Fibroblast of skin of left biceps (primary cell): Measurements from ENCODE around the gene GDF15.
A peak's percentile ranks its signal among the peaks of the same experiment; 100 is the strongest.
"Not testable (repeated sequence)": the region's sequence is repeated elsewhere in the genome, so short reads cannot be mapped to it uniquely, and the experiment has no call there.

Source experiments
- DNase-seq, 2 experiments: peaks; one replicate each; pipeline ENCODE4 v3.0.0-alpha.2; 2013; ENCODE audit warnings: low read depth in 2 of 2

The GDF15 gene

GRCh38 chr19:18363787-18364186 is 22.2 kb upstream of the GDF15 start:
- no peak for DNase-seq

DNA sequence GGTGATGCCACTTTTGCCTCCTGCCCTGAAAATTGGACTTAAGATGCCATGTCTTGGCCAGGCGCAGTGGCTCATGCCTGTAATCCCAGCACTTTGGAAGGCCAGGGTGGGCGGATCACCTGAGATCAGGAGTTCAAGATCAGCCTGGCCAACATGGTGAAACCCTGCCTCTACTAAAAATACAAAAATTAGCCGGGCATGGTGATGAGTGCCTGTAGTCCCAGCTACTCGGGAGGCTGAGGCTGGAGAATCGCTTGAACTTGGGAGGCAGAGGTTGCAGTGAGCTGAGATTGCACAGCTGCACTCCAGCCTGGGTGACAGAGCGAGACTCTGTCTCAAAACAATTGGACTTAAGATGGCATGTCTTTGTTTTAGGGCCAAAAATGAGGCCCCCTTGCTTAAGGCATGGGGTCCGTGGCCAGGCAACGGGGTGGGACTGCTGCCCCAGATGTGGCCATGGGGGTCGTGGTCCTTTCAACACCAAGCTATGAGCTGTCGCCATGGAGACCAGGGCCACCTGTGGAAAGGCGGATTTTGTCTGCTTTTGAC is 21.6 kb upstream of the GDF15 start:
- DNase-seq = not testable (repeated sequence)

DNA sequence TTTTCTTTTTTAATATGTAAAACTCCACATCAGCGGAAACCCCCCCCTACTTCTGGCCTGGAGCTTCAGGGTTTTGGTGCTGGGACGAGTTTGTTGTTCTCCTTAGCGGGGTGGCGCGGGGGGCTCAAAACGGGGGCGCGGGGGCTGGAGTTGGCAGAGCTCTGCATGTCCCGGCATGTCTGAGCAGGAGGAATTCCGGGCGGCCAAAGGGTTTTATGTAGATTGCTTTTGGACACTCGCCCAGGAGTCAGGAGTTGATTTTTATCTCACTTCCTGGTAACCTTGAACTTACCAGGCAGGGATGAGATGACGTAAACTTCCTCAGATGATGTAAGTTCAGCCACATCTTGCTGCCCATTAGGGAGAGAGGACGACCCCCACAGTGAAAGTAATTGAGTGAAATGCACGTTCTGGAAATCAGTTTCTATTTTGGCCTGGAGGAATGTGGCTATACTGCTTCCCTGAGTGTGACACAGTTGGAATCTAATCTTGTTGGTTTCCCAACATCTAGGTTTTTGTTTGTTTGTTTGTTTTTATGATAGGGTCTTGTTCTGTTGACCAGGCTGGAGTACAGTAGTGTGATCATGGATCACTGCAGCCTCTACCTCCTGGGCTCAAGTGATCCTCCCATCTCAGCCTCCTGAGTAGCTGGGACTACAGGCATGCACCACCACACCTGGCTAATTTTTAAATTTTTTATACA is 21.0 kb upstream of the GDF15 start:
- DNase-seq = peak; percentile 97

DNA sequence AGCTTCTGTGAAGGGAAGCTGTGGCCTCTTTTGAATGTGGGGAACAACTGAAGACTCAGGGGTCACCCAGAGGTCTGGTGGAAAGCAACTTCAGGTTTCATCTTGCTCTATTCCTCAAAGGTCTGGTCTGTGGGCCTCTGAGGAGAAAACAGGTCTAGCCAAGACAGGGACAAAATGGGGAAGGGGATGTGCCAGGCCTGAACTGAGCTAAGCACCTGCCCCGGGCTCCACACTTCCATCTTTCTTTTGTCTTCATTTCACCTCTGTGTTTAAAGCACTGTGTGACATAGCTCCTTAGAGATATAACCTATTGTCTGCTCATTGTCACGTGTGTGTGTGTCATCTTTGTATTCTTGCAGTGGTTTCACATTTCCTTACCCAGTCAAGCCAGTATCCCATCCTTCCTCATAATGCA is 19.9 kb upstream of the GDF15 start:
- no peak for DNase-seq

DNA sequence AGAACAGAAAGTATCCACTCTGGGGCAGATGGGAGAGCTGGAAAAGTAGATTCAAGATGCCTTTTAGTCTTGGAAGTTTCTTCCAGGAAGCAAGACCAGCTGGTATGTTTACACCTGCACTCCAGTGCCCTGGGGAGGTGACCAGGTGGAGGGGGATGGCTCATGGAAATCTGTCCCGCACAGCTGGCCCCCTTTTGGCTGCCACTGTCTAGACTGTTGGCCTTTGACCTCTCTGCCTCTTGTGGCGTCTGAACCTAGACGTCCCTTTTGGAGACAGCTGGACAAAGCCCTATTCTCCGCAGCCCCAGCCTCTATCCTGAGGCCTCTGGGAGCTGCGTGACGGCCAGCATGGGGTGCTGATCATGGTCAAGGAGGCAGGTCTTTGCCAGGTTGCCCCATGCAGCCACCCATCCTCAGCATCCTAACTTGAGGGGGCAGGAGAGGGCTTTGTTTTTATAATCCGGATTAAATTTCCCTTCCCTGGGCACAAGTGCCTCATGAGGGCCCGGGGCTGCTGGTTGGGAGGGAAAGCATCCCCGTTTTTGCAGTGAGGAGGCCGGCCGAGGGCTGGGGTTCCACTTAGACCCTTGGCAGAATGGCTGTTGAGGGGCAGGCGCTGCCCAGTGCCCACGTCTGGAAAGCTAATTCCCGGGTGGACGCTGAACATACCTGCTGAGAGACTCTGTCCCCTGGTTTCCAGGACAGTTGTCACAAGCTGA is 17.3 kb upstream of the GDF15 start:
- no peak for DNase-seq

DNA sequence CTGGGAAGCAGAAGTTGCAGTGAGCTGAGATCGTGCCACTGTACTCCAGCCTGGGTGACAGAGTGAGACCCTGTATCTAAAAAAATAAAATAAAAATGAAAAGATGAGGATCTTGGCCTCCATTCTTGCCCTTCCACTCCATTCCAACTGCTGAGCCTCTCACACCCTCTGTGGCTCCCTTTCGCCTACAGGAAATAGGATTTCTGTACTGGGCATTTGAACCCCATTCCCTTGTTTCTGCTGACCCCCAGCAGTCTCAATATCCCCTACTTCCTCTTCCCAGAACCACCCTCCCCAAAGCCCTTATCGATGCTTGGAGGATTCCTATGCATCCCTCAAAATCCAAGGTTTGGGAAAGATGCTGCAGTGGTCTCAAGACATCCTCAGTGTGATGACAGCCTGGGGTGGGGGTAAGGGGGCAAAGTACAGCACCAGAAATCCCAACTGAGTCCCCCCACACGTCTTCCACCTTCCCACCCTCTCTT is 12.5 kb upstream of the GDF15 start:
- no peak for DNase-seq

GRCh38 chr19:18373892-18374629 is 11.9 kb upstream of the GDF15 start:
- peak; percentile 73 to 75 for DNase-seq

DNA sequence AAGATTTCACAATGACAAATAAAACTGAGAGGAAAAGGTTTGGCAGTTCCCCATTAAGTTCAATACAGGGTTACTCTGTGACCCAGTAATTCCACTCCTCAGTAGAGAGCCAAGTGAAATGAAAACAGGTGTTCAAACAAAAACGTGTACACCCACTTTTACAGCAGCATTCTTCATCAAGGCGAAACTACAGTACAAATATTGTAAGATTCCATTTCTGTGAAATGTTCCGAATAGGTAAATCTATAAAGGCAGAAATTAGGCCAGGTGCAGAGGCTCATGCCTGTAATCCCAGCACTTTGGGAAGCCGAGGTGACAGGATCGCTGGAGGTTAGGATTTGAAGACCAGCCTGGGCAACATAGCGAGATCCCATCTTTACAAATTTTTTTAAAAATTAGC is 8.9 kb upstream of the GDF15 start:
- no peak for DNase-seq

DNA sequence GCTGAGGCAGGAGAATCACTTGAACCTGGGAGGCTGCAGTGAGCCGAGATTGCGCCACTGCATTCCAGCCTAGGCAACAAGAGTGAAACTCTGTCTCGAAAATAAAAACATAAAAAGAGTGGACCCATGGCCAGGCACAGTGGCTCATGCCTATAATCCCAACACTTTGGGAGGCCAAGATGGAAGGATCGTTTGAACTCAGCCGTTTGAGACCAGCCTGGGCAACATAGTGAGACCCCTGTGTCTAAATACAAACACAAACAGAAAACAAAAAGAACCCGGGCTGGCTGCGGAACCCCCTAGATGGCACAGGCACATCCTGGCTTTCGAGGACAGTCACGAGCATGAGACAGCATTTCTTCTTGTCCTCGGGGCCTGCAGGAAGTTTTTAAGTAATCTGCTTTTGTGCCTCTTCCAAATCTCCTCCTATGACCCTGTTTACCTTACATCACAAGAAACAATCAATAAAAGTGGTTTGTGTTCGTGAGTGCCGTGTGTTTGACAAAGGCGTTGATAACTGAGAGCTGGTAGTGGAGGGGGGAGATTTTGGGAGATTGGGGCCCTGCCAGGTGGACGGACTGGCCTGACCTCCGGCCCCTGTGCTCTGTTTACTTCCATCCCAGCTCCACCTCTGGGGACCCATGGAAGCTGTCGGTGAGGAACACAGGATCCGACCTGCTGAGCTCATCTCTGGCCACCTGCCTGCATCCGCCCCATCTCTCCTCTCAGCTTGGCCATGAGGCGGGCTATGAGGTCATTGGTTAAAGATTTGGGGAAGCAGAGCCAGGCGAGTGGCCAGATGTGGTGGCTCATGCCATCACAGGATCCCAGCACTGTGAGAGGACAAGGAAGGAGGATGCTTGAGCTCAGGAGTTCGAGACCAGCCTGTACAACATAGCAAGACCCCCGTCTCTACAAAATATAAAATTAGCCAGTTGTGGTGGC is 5.9 kb upstream of the GDF15 start:
- DNase-seq = peak; percentile 47

GRCh38 chr19:18380843-18381242 is 5.1 kb upstream of the GDF15 start:
- no peak for DNase-seq

- DNase-seq = not testable (repeated sequence)
Measured at GRCh38 chr19:18383622-18384021, 2.3 kb upstream of the GDF15 start.

- no peak for DNase-seq
Measured at GRCh38 chr19:18384775-18385174, 1.2 kb upstream of the GDF15 start.

DNA sequence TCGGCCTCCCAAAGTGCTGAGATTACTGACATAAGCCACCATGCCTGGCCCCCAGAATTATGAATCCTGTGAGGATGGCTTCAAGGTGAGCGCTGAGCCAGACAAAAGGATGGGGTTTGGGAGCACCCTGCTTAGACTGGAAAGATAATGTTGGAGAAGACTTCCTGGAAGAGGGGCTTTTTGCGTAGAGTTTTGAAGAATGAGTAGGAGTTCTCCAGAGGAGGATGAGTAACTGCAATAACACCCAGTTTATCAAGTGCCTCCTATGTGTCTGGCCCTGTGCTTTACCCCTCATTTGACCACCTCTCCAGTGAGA is 641 bp upstream of the GDF15 start:
- DNase-seq = no peak

DNA sequence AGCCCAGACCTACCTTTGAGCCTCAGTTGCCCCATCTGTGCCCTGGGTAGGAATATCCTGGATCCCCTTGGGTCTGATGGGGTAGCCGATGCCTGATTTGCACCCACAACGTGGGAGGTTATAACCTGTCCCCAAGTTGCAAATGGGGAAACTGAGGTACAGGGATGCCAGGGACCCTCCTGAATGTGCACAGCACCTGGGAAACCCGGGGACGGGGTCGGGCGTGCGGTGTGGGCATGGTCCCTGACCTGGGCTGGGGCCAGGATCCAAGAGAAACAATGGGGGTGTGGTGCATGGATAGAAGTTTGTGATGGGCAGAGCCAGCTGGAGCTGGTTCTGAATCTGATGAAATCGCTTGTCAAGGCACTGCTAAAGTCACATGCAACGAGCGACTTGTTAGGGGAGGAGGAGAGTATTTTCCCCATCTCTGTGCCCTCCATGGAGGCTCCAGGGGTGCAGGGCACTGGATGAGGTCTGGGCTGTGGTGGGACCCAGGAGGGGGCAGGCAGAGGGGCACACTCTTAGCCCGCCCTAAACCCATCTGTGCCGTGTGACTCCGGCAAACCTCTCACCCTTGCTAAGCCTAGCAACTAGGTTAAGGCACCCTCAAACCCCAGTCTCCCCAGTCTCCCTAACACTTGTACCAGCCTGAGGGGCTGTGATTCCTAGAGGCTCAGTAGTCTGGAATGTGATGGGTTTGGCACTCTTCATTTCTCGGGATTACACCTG is 749 bp downstream of the GDF15 start:
- peak in 1 of 2 experiments; percentile 28 for DNase-seq

GRCh38 chr19:18388100-18388959 is 2.4 kb downstream of the GDF15 start:
- no peak for DNase-seq

DNA sequence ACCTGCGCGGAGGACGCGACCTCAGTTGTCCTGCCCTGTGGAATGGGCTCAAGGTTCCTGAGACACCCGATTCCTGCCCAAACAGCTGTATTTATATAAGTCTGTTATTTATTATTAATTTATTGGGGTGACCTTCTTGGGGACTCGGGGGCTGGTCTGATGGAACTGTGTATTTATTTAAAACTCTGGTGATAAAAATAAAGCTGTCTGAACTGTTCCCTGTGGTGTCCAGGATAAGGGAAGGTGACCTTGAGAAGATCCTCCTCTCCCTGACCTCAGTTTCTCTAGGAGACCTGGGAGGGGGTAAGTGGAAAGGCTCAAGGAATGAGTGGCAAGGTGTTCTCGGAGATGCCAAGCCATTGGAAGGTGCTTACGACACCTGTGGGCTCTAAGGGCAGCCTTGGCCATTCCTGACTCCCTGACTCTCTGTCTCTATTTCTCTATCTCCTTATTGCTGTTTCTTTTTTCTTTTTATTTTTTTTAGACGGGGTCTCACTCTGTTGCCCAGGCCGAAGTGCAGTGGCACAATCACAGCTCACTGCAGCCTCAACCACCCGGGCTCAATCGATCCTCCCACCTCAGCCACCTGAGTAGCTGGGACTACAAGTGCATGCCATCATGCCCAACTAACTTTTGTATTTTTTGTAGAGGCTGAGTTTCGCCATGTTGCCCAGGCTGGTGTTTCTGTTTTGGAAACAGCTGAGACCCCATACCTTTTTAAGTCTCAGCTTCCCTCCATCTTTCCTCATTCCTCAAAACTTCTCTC is 3.2 kb downstream of the GDF15 start:
- no peak for DNase-seq

GRCh38 chr19:18389726-18390064 is 3.7 kb downstream of the GDF15 start:
- DNase-seq = no peak

GRCh38 chr19:18390065-18390907 is 4.3 kb downstream of the GDF15 start:
- DNase-seq = no peak
